Myometrial cell (primary cell): ENCODE measurements around the gene INTS1. TPM values are rescaled to one million over a fixed set of nuclear protein-coding genes. Genes with fewer than 3 reads are reported as not detected.

ENCODE experiments used
- total RNA-seq: library from RNA; depleted of rRNA; stranded (reverse); fragments of >200 nt; gene quantifications from 2 replicates; pipeline ENCODE4 v1.2.3, GENCODE V29; 2015

Gene INTS1
- 74.3 and 75.2 TPM in 2 replicates for total RNA-seq

GRCh38 chr7:1503816-1504775, at the start of gene INTS1:
TSS of gene INTS1 (minus strand) at chr7:1504389. CDS start at chr7:1503960, 429 bp downstream.

GRCh38 chr7:1458683-1459511, 45.3 kb downstream of the INTS1 start, which contains the start of gene MICALL2:
TSS of gene MICALL2 (minus strand) at chr7:1459470. CDS start at chr7:1459326, 144 bp downstream.

Other genes with a start within 250 kb of the INTS1 start
- gene MICALL2, start 44.9 kb downstream of the INTS1 start, total RNA-seq = 22.8 and 26.2 TPM in 2 replicates
- gene MAFK, start 26.3 kb upstream of the INTS1 start, total RNA-seq = 9.9 and 21.6 TPM in 2 replicates
- 0.18 TPM in 1 of 2 replicates, not detected in the other for gene TMEM184A, start 51.8 kb upstream of the INTS1 start, total RNA-seq
- gene PSMG3, start 65.6 kb upstream of the INTS1 start, total RNA-seq = 47.0 and 54.9 TPM in 2 replicates
- gene ELFN1, start 165.9 kb upstream of the INTS1 start, total RNA-seq = 0.29 and 0.89 TPM in 2 replicates